ENCODE data around the gene CR1L.

DNA sequence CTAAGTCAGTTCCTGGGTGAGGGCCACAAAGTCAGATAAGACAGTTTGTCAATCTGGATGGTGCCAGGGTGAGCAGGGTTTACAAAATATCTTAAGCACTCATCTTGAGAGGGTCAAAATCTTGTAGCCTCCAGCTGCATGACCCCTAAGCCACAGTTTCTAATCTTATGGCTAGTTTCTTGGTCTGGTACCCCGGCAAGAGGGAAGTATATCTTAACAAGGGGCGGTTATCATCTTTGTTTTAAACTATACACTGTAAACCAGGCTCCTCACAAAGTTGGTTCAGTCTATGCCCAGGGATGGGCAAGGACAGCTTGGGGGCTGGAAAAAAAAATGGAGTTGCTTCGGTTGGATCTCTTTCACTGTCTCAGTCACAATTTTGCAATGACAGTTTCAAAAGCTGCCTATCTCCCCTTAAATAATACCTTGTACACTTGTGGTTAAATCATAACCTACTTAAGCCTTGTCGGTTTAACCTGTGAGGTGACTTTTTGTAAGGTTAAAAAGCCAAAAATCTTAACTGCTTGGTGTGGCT is 99.1 kb downstream of the CR1L start:
- TF ChIP-seq, protein P1, sequence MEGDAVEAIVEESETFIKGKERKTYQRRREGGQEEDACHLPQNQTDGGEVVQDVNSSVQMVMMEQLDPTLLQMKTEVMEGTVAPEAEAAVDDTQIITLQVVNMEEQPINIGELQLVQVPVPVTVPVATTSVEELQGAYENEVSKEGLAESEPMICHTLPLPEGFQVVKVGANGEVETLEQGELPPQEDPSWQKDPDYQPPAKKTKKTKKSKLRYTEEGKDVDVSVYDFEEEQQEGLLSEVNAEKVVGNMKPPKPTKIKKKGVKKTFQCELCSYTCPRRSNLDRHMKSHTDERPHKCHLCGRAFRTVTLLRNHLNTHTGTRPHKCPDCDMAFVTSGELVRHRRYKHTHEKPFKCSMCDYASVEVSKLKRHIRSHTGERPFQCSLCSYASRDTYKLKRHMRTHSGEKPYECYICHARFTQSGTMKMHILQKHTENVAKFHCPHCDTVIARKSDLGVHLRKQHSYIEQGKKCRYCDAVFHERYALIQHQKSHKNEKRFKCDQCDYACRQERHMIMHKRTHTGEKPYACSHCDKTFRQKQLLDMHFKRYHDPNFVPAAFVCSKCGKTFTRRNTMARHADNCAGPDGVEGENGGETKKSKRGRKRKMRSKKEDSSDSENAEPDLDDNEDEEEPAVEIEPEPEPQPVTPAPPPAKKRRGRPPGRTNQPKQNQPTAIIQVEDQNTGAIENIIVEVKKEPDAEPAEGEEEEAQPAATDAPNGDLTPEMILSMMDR (IDR thresholded peaks at IDR 0.05), result no peak
- TF ChIP-seq POLR2AphosphoS5 (IDR thresholded peaks at IDR 0.05) (no peak), POLR2A (IDR thresholded peaks at IDR 0.05) (no peak)
